Measurements from ENCODE around the gene NTSR1. TPM values are rescaled to one million over a fixed set of nuclear protein-coding genes. Genes with fewer than 3 reads are reported as not detected.

Gene NTSR1
- total and polyA plus RNA-seq, 2 of the 8 experiments (the other 6 are each of a cell fraction or from before 2014, with no cell fraction given), result 0.53 to 0.89 TPM

- peaks cover 8% of the 10 kb centered on the region for H3K23me2 ChIP-seq (ENCODE audit: low read depth, low read length)
- no peak overlapping the region for H3K4me2 ChIP-seq (ENCODE audit: insufficient read depth in 1 of 2, low read depth in 2 of 2, low read length in 2 of 2)
- H3K9ac ChIP-seq (replicated peaks in 1 of 4; ENCODE audit: extremely low read depth in 1 of 4, low read depth in 3 of 4, low read length in 3 of 4), result no peak overlapping the region
- no peak overlapping the region for H3K27ac ChIP-seq (ENCODE audit: low read depth, low read length)
- no peaks in the 10 kb centered on the region for H3K79me1 ChIP-seq (ENCODE audit: low read depth, low read length)
- POLR2A ChIA-PET (ENCODE audit: partially characterized antibody), result no interaction called here
- H4K91ac ChIP-seq (replicated peaks; ENCODE audit: insufficient read length, low read length), result no peak overlapping the region
- H2AK5ac ChIP-seq (ENCODE audit: low read depth, low read length), result no peak overlapping the region
- CTCF ChIA-PET (ENCODE audit: partially characterized antibody), result interaction anchor here (1.3 to 1.9 kb wide), 2 partner anchors 11 to 20 kb away, joined by 4 to 8 read pairs; no protein-coding TSS in a partner anchor
- H2BK20ac ChIP-seq (ENCODE audit: low read length), result no peak overlapping the region
- no peak overlapping the region for H2BK12ac ChIP-seq (ENCODE audit: low read depth, low read length)
- no peak overlapping the region for H3K56ac ChIP-seq (replicated peaks; ENCODE audit: insufficient read length, low read depth, low read length)
- FAIRE-seq (no peak), DNase-seq (ENCODE audit: low read depth in 1 of 2, low spot score in 2 of 2) (no peak)
- H3K18ac ChIP-seq (ENCODE audit: extremely low read depth, low read length), result no peak overlapping the region
- peaks cover 0 to 11% (median 8%) of the 10 kb centered on the region in 4 experiments; a peak in 5 of 7 replicates for H3K4me1 ChIP-seq (replicated peaks in 1 of 4; ENCODE audit: control insufficient read depth in 3 of 4, insufficient read depth in 4 of 4, low read length in 3 of 4)
- H3K14ac ChIP-seq (ENCODE audit: insufficient read length), result no peak overlapping the region
- H3K4ac ChIP-seq (replicated peaks; ENCODE audit: insufficient read length, low read depth, low read length), result no peak overlapping the region
- WGBS, 2 experiments (ENCODE audit: extremely low coverage in 1 of 2, insufficient coverage in 1 of 2, insufficient read length in 1 of 2, insufficient replicate concordance in 2 of 2, low coverage in 1 of 2, low lambda C conversion rate in 2 of 2, missing lambda C conversion rate in 1 of 2), result 93% methylated on average over 20 of the region's 21 CpGs; no CpG with 5 or more reads in 1 of the 2 experiments
- H3K23ac ChIP-seq (ENCODE audit: insufficient read length), result no peak overlapping the region
- H4K5ac ChIP-seq (ENCODE audit: insufficient read length, low read depth, low read length), result no peak overlapping the region
- peaks cover 0 to 20% (median 9%) of the 10 kb centered on the region in 4 experiments; a peak in 4 of 8 replicates for H3K36me3 ChIP-seq (ENCODE audit: control insufficient read depth in 2 of 4, insufficient read depth in 4 of 4, low read length in 3 of 4)
- no peak overlapping the region for H2BK15ac ChIP-seq (ENCODE audit: low read length)
- no peaks in the 10 kb centered on the region for H3K9me3 ChIP-seq (ENCODE audit: insufficient read depth in 2 of 2, low read depth in 1 of 2, low read length in 1 of 2)
- H2BK120ac ChIP-seq (replicated peaks; ENCODE audit: low read depth, low read length), result no peak overlapping the region
- no peaks in the 10 kb centered on the region for H3K79me2 ChIP-seq (ENCODE audit: control insufficient read depth in 1 of 2, insufficient read depth in 2 of 2, low read length in 2 of 2)
- no peak overlapping the region for H4K8ac ChIP-seq (ENCODE audit: extremely low read depth, insufficient read depth, low read length)
- no peak overlapping the region for H3K4me3 ChIP-seq (ENCODE audit: extremely low read depth in 1 of 4, insufficient read depth in 2 of 4, low read depth in 3 of 4, low read length in 4 of 4)
- no peak overlapping the region for H2AFZ ChIP-seq (ENCODE audit: low read length)
- H3K27me3 ChIP-seq (replicated peaks in 1 of 4; ENCODE audit: control insufficient read depth in 3 of 4, extremely low read depth in 1 of 4, insufficient read depth in 3 of 4, low read length in 3 of 4), result peaks cover 0 to 1% (median 0%) of the 10 kb centered on the region in 4 experiments; a peak in 2 of 7 replicates
- H4K20me1 ChIP-seq (replicated peaks in 1 of 2; ENCODE audit: control insufficient read depth in 1 of 2, insufficient read depth in 2 of 2, low read length in 2 of 2), result peaks cover 4 to 16% of the 10 kb centered on the region in 2 experiments
- H2BK5ac ChIP-seq (ENCODE audit: low read depth, low read length), result no peak overlapping the region
- TF ChIP-seq POLR2AphosphoS5 (IDR thresholded peaks at IDR 0.05; ENCODE audit: low read depth, low read length) (no peak), CREB1 (IDR thresholded peaks at IDR 0.05) (no peak), CHD2 (IDR thresholded peaks at IDR 0.05; ENCODE audit: low read length) (no peak), TEAD4 (IDR thresholded peaks at IDR 0.05; ENCODE audit: low read depth, low read length) (no peak), TBP (IDR thresholded peaks at IDR 0.05; ENCODE audit: low read depth, low read length) (no peak), BRCA1 (IDR thresholded peaks at IDR 0.05; ENCODE audit: low read depth, low read length) (no peak), SP1 (IDR thresholded peaks at IDR 0.05; ENCODE audit: low read depth, low read length) (no peak), SIX5 (IDR thresholded peaks at IDR 0.05; ENCODE audit: low read depth, low read length) (no peak), NRF1 (IDR thresholded peaks at IDR 0.05; ENCODE audit: low read depth, low read length) (no peak), RNF2 (IDR thresholded peaks at IDR 0.05; ENCODE audit: borderline replicate concordance, low read depth, low read length, missing control alignments, poor library complexity, severe bottlenecking) (no peak), KDM4A (IDR thresholded peaks at IDR 0.05; ENCODE audit: low read depth, low read length, severe bottlenecking) (no peak)
- TF ChIP-seq, protein P1, sequence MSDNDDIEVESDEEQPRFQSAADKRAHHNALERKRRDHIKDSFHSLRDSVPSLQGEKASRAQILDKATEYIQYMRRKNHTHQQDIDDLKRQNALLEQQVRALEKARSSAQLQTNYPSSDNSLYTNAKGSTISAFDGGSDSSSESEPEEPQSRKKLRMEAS (IDR thresholded peaks at IDR 0.05), result no peak
- TF ChIP-seq, protein P2, sequence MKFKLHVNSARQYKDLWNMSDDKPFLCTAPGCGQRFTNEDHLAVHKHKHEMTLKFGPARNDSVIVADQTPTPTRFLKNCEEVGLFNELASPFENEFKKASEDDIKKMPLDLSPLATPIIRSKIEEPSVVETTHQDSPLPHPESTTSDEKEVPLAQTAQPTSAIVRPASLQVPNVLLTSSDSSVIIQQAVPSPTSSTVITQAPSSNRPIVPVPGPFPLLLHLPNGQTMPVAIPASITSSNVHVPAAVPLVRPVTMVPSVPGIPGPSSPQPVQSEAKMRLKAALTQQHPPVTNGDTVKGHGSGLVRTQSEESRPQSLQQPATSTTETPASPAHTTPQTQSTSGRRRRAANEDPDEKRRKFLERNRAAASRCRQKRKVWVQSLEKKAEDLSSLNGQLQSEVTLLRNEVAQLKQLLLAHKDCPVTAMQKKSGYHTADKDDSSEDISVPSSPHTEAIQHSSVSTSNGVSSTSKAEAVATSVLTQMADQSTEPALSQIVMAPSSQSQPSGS (IDR thresholded peaks at IDR 0.05; ENCODE audit: low read length), result no peak
These were observed 102.7 kb downstream of the NTSR1 start for GRCh38 chr20:62811320-62811719.
